Lung (tissue), 12 donors: ENCODE results near the gene UBE3A. TPM values are rescaled to one million over a fixed set of nuclear protein-coding genes. Genes with fewer than 3 reads are reported as not detected.

ENCODE experiments used
- ATAC-seq: fragments of 200-7000 bp; cut with Tn5 transposase; one replicate; pipeline ENCODE4 v1.9.1; 2020; ENCODE audit warnings: moderate number of reproducible peaks; ENCODE audit not compliant: insufficient read depth, low FRiP score
- DNase-seq, 3 donors: peaks; one replicate each; pipeline ENCODE4 v3.0.0-alpha.2; 2013 to 2017
- H3K27ac ChIP-seq, 2 donors: one replicate each; pipeline ENCODE4 v1.5.1; 2013; ENCODE audit warnings: mild to moderate bottlenecking in 2 of 2, moderate library complexity in 2 of 2, control low read depth in 1 of 2, inconsistent platforms in 1 of 2, low read depth in 1 of 2, low read length in 1 of 2
- H3K27me3 ChIP-seq, 3 donors: one replicate each; pipeline ENCODE4 v1.5.1; 2013; ENCODE audit warnings: low read length in 2 of 3; ENCODE audit not compliant: control insufficient read depth in 3 of 3, insufficient read depth in 3 of 3
- H3K36me3 ChIP-seq, 4 donors: one replicate each; pipeline ENCODE4 v1.5.1; 2013; ENCODE audit warnings: low read length in 4 of 4, mild to moderate bottlenecking in 1 of 4, moderate library complexity in 1 of 4; ENCODE audit not compliant: control insufficient read depth in 4 of 4, insufficient read depth in 4 of 4
- H3K4me1 ChIP-seq, 5 donors: one replicate each; pipeline ENCODE4 v1.5.1; 2013; ENCODE audit warnings: low read length in 5 of 5, mild to moderate bottlenecking in 2 of 5, moderate library complexity in 1 of 5; ENCODE audit not compliant: control insufficient read depth in 5 of 5, insufficient read depth in 5 of 5
- H3K4me3 ChIP-seq: one replicate; pipeline ENCODE4 v1.5.1; 2013; ENCODE audit warnings: mild to moderate bottlenecking, control low read depth, moderate library complexity
- H3K9ac ChIP-seq, 2 donors: one replicate each; pipeline ENCODE4 v1.5.1; 2013; ENCODE audit warnings: low read length in 2 of 2, control low read depth in 1 of 2; ENCODE audit not compliant: insufficient read depth in 1 of 2
- H3K9me3 ChIP-seq, 4 donors: one replicate each; pipeline ENCODE4 v1.5.1; 2013; ENCODE audit warnings: low read length in 3 of 4, mild to moderate bottlenecking in 1 of 4, moderate library complexity in 1 of 4; ENCODE audit not compliant: control insufficient read depth in 4 of 4, insufficient read depth in 3 of 4
- CTCF ChIP-seq: IDR thresholded peaks from 2 replicates; pipeline ENCODE4 v1.5.1; 2012; ENCODE audit warnings: mild to moderate bottlenecking; ENCODE audit errors: control extremely low read depth, extremely low read depth
- WGBS, 2 donors: extraction: QIAGEN DNeasy Blood & Tissue Kit; methylation state at CpG; one replicate each; pipeline ENCODE4 v1.1.7; 2013; 5-methylcytosine and 5-hydroxymethylcytosine counted together
- polyA plus RNA-seq, 2 donors: library from polyadenylated mRNA; stranded (reverse); fragments of 200-250 nt; gene quantifications; one replicate each; pipeline ENCODE4 v1.2.1, GENCODE V29; 2013
- total RNA-seq, 2 donors: library from RNA; depleted of rRNA in 1 of 2; stranded (reverse); fragments of >200 nt in 1 of 2; gene quantifications; one replicate each; pipeline ENCODE4 v1.2.1, GENCODE V29; 2014 to 2021
- donor health status: control.
- donor health status: control.
- donor health status: Bipolar disorder and iron deficiency.
- donor health status: healthy.
- donor health status: DM: yes; HTN: yes; CAD: no.

Gene UBE3A
- total and polyA plus RNA-seq, 4 donors, result 17.3 to 123 (median 59.8) TPM

DNA sequence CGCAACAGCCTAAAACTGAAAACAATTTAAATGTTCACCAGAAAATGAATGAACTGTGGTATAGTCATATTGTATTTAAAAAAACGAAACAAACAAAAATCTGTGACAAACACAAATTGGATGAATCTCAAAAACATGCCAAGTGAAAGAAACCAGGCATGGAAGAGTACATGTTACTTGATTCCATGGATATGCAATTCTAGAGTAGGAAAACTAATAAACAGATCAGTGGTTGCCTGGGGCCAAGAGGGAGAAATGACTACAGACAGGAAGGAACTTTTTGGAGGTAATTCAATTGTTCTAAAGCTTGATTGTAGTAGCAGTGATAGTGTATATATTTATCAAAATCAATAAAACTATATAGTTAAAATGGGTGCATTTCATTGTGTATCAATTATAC, 16.8 kb downstream of the UBE3A start:
- H3K9ac ChIP-seq, result no peak overlapping the region
- DNase-seq (no peak), ATAC-seq (no peak)
- WGBS, 2 donors, result 91 to 96% methylated on average over 2 of the region's 2 CpGs
- peaks cover 0 to 4% (median 2%) of the 10 kb centered on the region in 4 donors for H3K36me3 ChIP-seq
- H3K4me1 ChIP-seq, result peaks cover 0 to 9% (median 0%) of the 10 kb centered on the region in 5 donors
- H3K27me3 ChIP-seq, result no peaks in the 10 kb centered on the region
- no peak overlapping the region for H3K27ac ChIP-seq
- TF ChIP-seq CTCF, result no peak
- peaks cover 0 to 11% (median 3%) of the 10 kb centered on the region in 4 donors for H3K9me3 ChIP-seq
- no peak overlapping the region for H3K4me3 ChIP-seq

DNA sequence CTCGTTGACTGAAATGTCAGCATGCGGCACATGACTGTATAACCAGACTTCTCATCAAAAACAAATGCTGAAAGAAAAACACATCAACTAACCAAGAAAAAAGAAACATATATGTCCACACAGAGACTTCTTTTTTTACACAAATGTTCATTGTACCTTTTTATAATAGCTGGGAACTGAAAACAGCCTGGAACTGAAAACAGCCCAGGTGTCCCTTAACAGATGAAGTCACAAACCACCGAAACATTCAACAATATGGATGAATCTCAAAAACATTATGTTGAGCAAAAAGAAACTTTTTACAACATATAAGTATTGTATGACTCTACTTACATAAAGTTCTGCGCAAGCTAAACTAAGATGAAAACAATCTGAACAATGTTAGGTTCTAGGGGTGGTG, 20.6 kb downstream of the UBE3A start:
- no peak for ATAC-seq
- Histone ChIP-seq H3K9ac (no peak overlapping the region), H3K36me3 (peaks cover 0 to 4% (median 2%) of the 10 kb centered on the region in 4 donors), H3K9me3 (peaks cover 0 to 11% (median 2%) of the 10 kb centered on the region in 4 donors), H3K27ac (no peak overlapping the region), H3K4me1 (peaks cover 0 to 21% (median 0%) of the 10 kb centered on the region in 5 donors), H3K4me3 (no peak overlapping the region), H3K27me3 (no peaks in the 10 kb centered on the region)
- DNase-seq, result no peak
- no peak for TF ChIP-seq CTCF
- WGBS, 2 donors, result 86 to 90% methylated on average over 4 of the region's 4 CpGs

DNA sequence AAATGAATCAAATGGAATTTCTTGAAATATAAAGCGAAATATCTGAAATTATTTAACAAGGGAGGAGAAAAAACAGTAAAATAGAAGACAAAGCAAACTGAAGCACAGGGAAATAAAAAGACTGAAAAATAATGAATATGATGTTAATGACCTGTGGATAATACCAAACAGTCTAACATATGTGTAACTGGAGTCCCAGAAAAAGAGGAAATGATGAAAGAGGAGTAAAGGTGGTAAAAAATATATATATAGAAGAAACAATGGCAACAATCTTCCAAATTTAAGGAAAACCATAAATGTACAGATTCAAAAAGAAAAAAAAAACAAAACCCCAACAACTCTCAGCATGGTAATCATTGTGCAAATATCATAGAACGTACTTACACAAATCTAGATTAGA, 21.2 kb downstream of the UBE3A start:
- ATAC-seq, result no peak
- H3K36me3 ChIP-seq, result peaks cover 0 to 4% (median 2%) of the 10 kb centered on the region in 4 donors
- no peak overlapping the region for H3K4me3 ChIP-seq
- DNase-seq, result no peak
- no peak overlapping the region for H3K9ac ChIP-seq
- H3K9me3 ChIP-seq, result peaks cover 0 to 11% (median 2%) of the 10 kb centered on the region in 4 donors
- peaks cover 0 to 24% (median 0%) of the 10 kb centered on the region in 5 donors for H3K4me1 ChIP-seq
- H3K27ac ChIP-seq, result no peak overlapping the region
- 97 to 99% methylated on average over 2 of the region's 2 CpGs for WGBS, 2 donors
- TF ChIP-seq CTCF, result no peak
- no peaks in the 10 kb centered on the region for H3K27me3 ChIP-seq

GRCh38 chr15:25416693-25417092, 22.1 kb downstream of the UBE3A start:
- H3K9ac ChIP-seq, result no peak overlapping the region
- no peaks in the 10 kb centered on the region for H3K27me3 ChIP-seq
- WGBS, 2 donors, result 72 to 83% methylated on average over 3 of the region's 3 CpGs
- peaks cover 0 to 28% (median 0%) of the 10 kb centered on the region in 5 donors for H3K4me1 ChIP-seq
- no peak overlapping the region for H3K27ac ChIP-seq
- no peak overlapping the region for H3K4me3 ChIP-seq
- H3K9me3 ChIP-seq, result peaks cover 0 to 11% (median 2%) of the 10 kb centered on the region in 4 donors
- peaks cover 0 to 3% (median 2%) of the 10 kb centered on the region in 4 donors for H3K36me3 ChIP-seq
- DNase-seq (no peak), ATAC-seq (no peak)
- TF ChIP-seq CTCF, result no peak
